Testis (tissue), 2 donors: Measurements from ENCODE around the gene ATP6V1B1.

Experiments used
- POLR2A ChIP-seq: fragments of 450-650 bp; IDR thresholded peaks from one replicate; pipeline ENCODE4 v1.6.1; 2017; ENCODE audit warnings: antibody characterized with exemption, mild to moderate bottlenecking, moderate library complexity
- TF ChIP-seq, protein P1 (sequence below), 3 experiments: fragments of 450-650 bp in 2 of 3; fragments of 200-600 bp in 1 of 3; sonication (generic) in 1 of 3; IDR thresholded peaks; one replicate each; pipeline ENCODE4 v1.5.1; 2016 to 2019; ENCODE audit warnings: antibody characterized with exemption in 3 of 3, mild to moderate bottlenecking in 2 of 3, moderate library complexity in 1 of 3

DNA sequence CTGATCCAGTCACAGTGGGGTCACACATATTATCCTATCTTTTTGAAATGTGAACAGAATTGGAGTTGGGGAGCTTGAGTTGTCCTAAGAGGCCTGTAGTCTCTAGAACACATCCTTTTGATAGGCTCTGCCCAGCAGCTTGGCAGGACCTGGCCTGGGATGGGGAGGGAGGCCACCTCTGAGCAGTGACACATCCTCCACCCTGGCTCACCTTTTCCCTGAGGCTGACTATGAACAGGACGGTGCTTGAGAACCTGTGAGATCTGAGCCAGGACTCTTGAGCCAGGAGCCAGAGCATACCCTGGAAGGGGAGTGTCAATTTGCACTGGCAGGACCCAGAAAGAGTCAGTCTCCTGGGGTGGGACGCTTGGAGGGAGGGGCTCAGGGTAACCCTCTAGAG, 17.7 kb upstream of the ATP6V1B1 start:
- TF ChIP-seq, protein P1, sequence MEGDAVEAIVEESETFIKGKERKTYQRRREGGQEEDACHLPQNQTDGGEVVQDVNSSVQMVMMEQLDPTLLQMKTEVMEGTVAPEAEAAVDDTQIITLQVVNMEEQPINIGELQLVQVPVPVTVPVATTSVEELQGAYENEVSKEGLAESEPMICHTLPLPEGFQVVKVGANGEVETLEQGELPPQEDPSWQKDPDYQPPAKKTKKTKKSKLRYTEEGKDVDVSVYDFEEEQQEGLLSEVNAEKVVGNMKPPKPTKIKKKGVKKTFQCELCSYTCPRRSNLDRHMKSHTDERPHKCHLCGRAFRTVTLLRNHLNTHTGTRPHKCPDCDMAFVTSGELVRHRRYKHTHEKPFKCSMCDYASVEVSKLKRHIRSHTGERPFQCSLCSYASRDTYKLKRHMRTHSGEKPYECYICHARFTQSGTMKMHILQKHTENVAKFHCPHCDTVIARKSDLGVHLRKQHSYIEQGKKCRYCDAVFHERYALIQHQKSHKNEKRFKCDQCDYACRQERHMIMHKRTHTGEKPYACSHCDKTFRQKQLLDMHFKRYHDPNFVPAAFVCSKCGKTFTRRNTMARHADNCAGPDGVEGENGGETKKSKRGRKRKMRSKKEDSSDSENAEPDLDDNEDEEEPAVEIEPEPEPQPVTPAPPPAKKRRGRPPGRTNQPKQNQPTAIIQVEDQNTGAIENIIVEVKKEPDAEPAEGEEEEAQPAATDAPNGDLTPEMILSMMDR (IDR thresholded peaks at IDR 0.05), result no peak
- TF ChIP-seq POLR2A, result no peak
